CD4-positive, alpha-beta T cell (primary cell): ENCODE measurements around the gene ADGRD1. TPM values are rescaled to one million over a fixed set of nuclear protein-coding genes. Genes with fewer than 3 reads are reported as not detected.

Experiments used
- ATAC-seq: fragments of 200-7000 bp; cut with Tn5 transposase; one replicate; pipeline ENCODE4 v1.10.0; 2022; ENCODE audit warnings: mild to moderate bottlenecking; ENCODE audit not compliant: poor library complexity
- CTCF ChIA-PET: fragments of 350-600 bp; sonication (Branson Sonifier 250); formaldehyde crosslinking; loops from one replicate; lab custom pipeline; 2021; ENCODE audit warnings: antibody characterized with exemption, inconsistent platforms; lab: Charles Lee
- POLR2A ChIA-PET: fragments of 350-600 bp; sonication (Branson Sonifier 250); formaldehyde crosslinking; loops from one replicate; lab custom pipeline; 2021; ENCODE audit warnings: antibody characterized with exemption, inconsistent platforms; lab: Charles Lee
- DNase-seq, 14 experiments: peaks; one replicate each; pipeline ENCODE4 v3.0.0-alpha.2; 2013 to 2020; ENCODE audit warnings: mixed read lengths in 2 of 14
- H3K27ac ChIP-seq, 2 donors: one replicate each; pipeline versions ENCODE4 v1.5.1 to v1.7.0; 2013; ENCODE audit warnings: low read length in 2 of 2, low read depth in 1 of 2, mild to moderate bottlenecking in 1 of 2
- H3K27me3 ChIP-seq, 2 experiments: 1 replicate in 1 of 2; 2 replicates in 1 of 2; pipeline versions ENCODE4 v1.6.1 to v1.7.0; 2013; ENCODE audit warnings: low read length in 2 of 2, control low read depth in 1 of 2, mild to moderate bottlenecking in 1 of 2, moderate library complexity in 1 of 2; ENCODE audit not compliant: insufficient read depth in 2 of 2, control insufficient read depth in 1 of 2
- H3K36me3 ChIP-seq: one replicate; pipeline ENCODE4 v1.6.1; 2013; ENCODE audit warnings: low read length, control low read depth; ENCODE audit not compliant: insufficient read depth
- H3K4me1 ChIP-seq: one replicate; pipeline ENCODE4 v1.6.1; 2013; ENCODE audit warnings: low read length, control low read depth; ENCODE audit not compliant: insufficient read depth
- H3K4me3 ChIP-seq: one replicate; pipeline ENCODE4 v1.5.1; 2013; ENCODE audit warnings: mild to moderate bottlenecking, low read length, moderate library complexity
- H3K9me3 ChIP-seq, 2 experiments: 1 replicate in 1 of 2; 2 replicates in 1 of 2; pipeline versions ENCODE4 v1.6.1 to v1.7.0; 2013; ENCODE audit warnings: low read length in 2 of 2, mild to moderate bottlenecking in 2 of 2, control low read depth in 1 of 2, moderate library complexity in 1 of 2; ENCODE audit not compliant: control insufficient read depth in 1 of 2, insufficient read depth in 1 of 2
- H3K27ac Mint-ChIP-seq: one replicate; pipeline ENCODE4 v1.8.0; 2020; ENCODE audit warnings: mixed read lengths
- H3K27me3 Mint-ChIP-seq: one replicate; pipeline ENCODE4 v1.8.0; 2021; ENCODE audit warnings: mixed read lengths
- H3K36me3 Mint-ChIP-seq: one replicate; pipeline ENCODE4 v1.8.0; 2021; ENCODE audit warnings: low read depth, mixed read lengths
- H3K4me1 Mint-ChIP-seq: one replicate; pipeline ENCODE4 v1.8.0; 2021; ENCODE audit warnings: low read depth, mixed read lengths
- H3K4me3 Mint-ChIP-seq: one replicate; pipeline ENCODE4 v1.8.0; 2020; ENCODE audit warnings: mild to moderate bottlenecking, mixed read lengths
- H3K9me3 Mint-ChIP-seq: one replicate; pipeline ENCODE4 v1.8.0; 2020; ENCODE audit warnings: mixed read lengths
- intact Hi-C, 2 experiments: fragments of 100-400 bp; cut with DNase I in 1 of 2; cut with micrococcal nuclease in 1 of 2; formaldehyde crosslinking; loops; one replicate each; pipeline versions ENCODE4 v1.15.1 to v1.9.0; 2023 to 2025; cut with DNase I, micrococcal nuclease
- total RNA-seq, 174 experiments: library from RNA in 2 of 174; stranded (reverse) in 2 of 174; gene quantifications; one replicate each; pipeline ENCODE4 v1.2.3 and lab custom pipeline; 2021 to 2026
- TF ChIP-seq, protein P1 (sequence below): fragments of 200-600 bp; IDR thresholded peaks from one replicate; pipeline ENCODE4 v1.8.0; 2022; ENCODE audit warnings: antibody characterized with exemption, mild to moderate bottlenecking

Gene ADGRD1
- total RNA-seq, 2 experiments from 2014 or later = 0.22 TPM; not detected in 1

DNA sequence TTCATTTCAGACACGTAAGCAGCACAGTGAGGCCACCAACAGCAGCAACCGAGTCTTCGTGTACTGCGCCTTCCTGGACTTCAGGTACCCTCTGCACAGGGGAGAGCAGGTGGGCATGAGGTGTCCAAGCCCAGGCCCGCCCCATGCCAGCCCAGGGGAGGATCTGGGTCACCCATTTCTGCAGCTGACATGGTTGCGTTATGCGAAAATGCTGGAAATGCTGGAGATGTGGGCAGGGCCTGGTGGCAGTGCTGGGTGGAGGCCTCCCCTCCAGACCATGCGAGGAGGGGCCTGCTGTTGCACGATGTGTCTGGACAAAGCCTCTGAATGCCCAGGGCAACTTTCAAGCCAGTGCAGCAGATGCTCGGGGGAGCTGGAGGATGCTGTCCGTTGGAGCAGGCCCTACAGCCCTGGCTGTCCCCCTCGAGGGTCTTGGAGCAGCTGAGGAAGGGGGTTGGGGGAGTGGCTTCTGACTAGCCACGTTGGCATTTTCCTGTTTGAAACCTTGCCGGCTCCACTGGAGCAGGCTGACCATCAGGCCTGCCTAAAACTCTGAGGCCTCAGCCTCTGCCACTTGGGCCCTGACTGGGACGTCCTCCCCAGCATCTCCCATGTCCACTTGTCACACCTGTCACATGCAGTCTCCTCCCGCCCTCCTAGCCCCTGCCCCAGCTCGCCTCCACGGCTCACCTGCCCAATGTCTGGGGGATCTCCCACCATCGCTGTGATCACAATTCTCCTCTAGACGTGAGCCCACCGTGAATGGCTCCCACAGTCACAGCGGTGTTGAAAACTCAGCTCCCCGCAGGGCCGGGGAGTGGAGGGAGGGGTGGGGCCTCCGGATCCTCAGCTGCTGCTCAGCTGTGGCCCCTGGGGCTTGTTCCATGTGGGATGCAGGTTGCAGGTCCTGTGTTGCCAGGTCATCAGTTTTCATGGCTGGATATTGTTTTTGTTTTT, 123.4 kb downstream of the ADGRD1 start:
- peaks cover 7% of the 10 kb centered on the region for H3K27me3 Mint-ChIP-seq
- ChIA-PET CTCF (no interaction called here), POLR2A (no interaction called here)
- H3K4me3 Mint-ChIP-seq = no peak overlapping the region
- Histone ChIP-seq H3K9me3 (peaks cover 0 to 5% of the 10 kb centered on the region in 2 experiments), H3K4me3 (no peak overlapping the region), H3K4me1 (no peaks in the 10 kb centered on the region), H3K27ac (no peak overlapping the region), H3K36me3 (no peaks in the 10 kb centered on the region), H3K27me3 (peaks cover 0 to 2% of the 10 kb centered on the region in 2 experiments)
- no peaks in the 10 kb centered on the region for H3K4me1 Mint-ChIP-seq
- ATAC-seq (no peak), DNase-seq (no peak)
- intact Hi-C loops = no loop called here
- peaks cover 1% of the 10 kb centered on the region for H3K9me3 Mint-ChIP-seq
- TF ChIP-seq, protein P1, sequence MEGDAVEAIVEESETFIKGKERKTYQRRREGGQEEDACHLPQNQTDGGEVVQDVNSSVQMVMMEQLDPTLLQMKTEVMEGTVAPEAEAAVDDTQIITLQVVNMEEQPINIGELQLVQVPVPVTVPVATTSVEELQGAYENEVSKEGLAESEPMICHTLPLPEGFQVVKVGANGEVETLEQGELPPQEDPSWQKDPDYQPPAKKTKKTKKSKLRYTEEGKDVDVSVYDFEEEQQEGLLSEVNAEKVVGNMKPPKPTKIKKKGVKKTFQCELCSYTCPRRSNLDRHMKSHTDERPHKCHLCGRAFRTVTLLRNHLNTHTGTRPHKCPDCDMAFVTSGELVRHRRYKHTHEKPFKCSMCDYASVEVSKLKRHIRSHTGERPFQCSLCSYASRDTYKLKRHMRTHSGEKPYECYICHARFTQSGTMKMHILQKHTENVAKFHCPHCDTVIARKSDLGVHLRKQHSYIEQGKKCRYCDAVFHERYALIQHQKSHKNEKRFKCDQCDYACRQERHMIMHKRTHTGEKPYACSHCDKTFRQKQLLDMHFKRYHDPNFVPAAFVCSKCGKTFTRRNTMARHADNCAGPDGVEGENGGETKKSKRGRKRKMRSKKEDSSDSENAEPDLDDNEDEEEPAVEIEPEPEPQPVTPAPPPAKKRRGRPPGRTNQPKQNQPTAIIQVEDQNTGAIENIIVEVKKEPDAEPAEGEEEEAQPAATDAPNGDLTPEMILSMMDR = no peak
- H3K36me3 Mint-ChIP-seq = no peaks in the 10 kb centered on the region
- H3K27ac Mint-ChIP-seq = no peak overlapping the region

- H3K4me3 Mint-ChIP-seq = no peak overlapping the region
- DNase-seq = no peak
- peaks cover 2% of the 10 kb centered on the region for H3K9me3 Mint-ChIP-seq
- no peak overlapping the region for H3K27ac Mint-ChIP-seq
- TF ChIP-seq, protein P1 = no peak
- POLR2A ChIA-PET = no interaction called here
- H3K4me1 Mint-ChIP-seq = no peaks in the 10 kb centered on the region
- Histone ChIP-seq H3K9me3 (peaks cover 0 to 5% of the 10 kb centered on the region in 2 experiments), H3K36me3 (no peaks in the 10 kb centered on the region), H3K27ac (no peak overlapping the region), H3K4me3 (no peak overlapping the region), H3K27me3 (peaks cover 0 to 2% of the 10 kb centered on the region in 2 experiments), H3K4me1 (no peaks in the 10 kb centered on the region)
- H3K27me3 Mint-ChIP-seq = peaks cover 11% of the 10 kb centered on the region
- H3K36me3 Mint-ChIP-seq = no peaks in the 10 kb centered on the region
- no peak for ATAC-seq
- intact Hi-C loops = no loop called here
- CTCF ChIA-PET = no interaction called here
Measured at GRCh38 chr12:131077931-131078391, 124.3 kb downstream of the ADGRD1 start.

DNA sequence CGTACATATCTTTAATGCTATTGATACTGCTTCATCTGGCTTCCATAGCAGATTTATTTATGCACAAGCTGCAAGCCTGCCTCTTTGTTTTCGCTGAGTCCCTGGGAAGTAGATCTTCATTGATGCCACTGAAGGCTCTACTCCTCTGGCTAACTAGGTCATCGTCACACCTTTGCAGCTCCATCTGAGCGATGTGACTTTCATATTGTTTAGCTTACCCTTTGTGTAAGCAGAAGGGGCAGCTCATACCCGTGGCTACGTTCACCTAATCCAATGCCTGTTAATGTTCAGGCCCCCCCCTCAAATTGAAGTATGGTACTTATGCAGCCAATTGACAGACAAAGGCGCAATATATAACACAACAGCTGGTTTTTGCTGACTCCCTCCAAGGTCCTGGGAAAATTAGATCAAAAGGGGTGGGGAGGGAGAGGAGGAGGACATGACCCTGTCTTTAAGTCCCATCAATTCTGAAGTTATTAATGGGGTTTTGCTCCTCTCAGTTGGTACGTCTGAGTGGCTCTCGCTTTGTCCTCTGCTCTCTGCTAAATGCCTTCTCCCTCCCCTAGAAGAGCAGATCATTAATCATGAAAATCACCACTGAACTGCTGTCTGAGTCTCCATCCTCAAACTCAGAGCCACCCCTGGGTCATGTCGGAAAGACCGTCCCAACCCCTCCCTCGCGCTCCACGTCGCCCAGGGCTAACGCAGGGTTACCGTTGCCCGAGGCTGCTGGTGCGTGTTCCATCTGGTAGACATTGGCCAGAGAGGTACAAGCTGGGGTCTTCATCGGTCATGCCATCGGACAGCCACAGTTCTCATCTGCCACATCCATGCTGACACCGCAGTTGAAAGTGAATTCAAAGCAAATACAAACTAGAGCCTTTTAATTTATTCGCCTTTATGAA, 128.8 kb downstream of the ADGRD1 start:
- Mint-ChIP-seq H3K27me3 (peaks cover 11% of the 10 kb centered on the region), H3K4me3 (no peak overlapping the region)
- intact Hi-C loops = no loop called here

More for the DNA sequence above, 128.8 kb downstream of the ADGRD1 start:
- H3K36me3 Mint-ChIP-seq = no peaks in the 10 kb centered on the region
- no peak for DNase-seq
- no peak overlapping the region for H3K27ac Mint-ChIP-seq
- Histone ChIP-seq H3K27ac (no peak overlapping the region), H3K4me1 (no peaks in the 10 kb centered on the region), H3K36me3 (no peaks in the 10 kb centered on the region), H3K27me3 (no peaks in the 10 kb centered on the region), H3K9me3 (peaks cover 0 to 5% of the 10 kb centered on the region in 2 experiments), H3K4me3 (no peak overlapping the region)
- TF ChIP-seq, protein P1 = no peak
- no peaks in the 10 kb centered on the region for H3K4me1 Mint-ChIP-seq
- CTCF ChIA-PET = no interaction called here
- H3K9me3 Mint-ChIP-seq = peaks cover 2% of the 10 kb centered on the region
- POLR2A ChIA-PET = no interaction called here
- ATAC-seq = no peak
